K562 (cell line): Measurements from ENCODE around the gene HAUS3. TPM values are rescaled to one million over a fixed set of nuclear protein-coding genes. Genes with fewer than 3 reads are reported as not detected.

ENCODE experiments used
- ATAC-seq: fragments of 200-7000 bp; cut with Tn5 transposase; 3 replicates; pipeline ENCODE4 v1.9.1; 2020; ENCODE audit warnings: moderate library complexity
- BruUV-seq: library from RNA; stranded (reverse); fragments of 400-500 nt; replicated peaks from 2 replicates; lab custom pipeline; 2021; lab: Mats Ljungman, UMichigan
- CTCF ChIA-PET: fragments of 300-600 bp; formaldehyde crosslinking; extraction: SDS; loops from one replicate; lab custom pipeline; 2021; ENCODE audit warnings: low intra/inter-chr PET ratio; lab: Yijun Ruan, JAX
- POLR2A ChIA-PET: fragments of 300-600, 350-650 bp; sonication (Branson Sonifier 250); formaldehyde crosslinking; extraction: SDS; loops from one replicate; lab custom pipeline; 2021; ENCODE audit warnings: antibody characterized with exemption, inconsistent platforms; lab: Yijun Ruan, JAX
- DNase-seq, 4 experiments: peaks; one replicate each; pipeline versions ENCODE4 v3.0.0 to v3.0.0-alpha.2; 2011 to 2018; ENCODE audit warnings: low spot score in 3 of 4, mixed read lengths in 3 of 4; ENCODE audit errors: extremely low read depth in 1 of 4
- FAIRE-seq: peaks from 2 replicates; lab custom pipeline; 2011; peaks lifted over from hg19 to GRCh38; lab: Jason Lieb, UNC
- H2AFZ ChIP-seq: 2 replicates; pipeline ENCODE4 v1.6.0; 2011; ENCODE audit warnings: low read depth, low read length, control low read depth, inconsistent platforms
- H3K27ac ChIP-seq: fragments of 200-600 bp; 3 replicates; pipeline ENCODE4 v1.8.0; 2011; ENCODE audit warnings: low read depth, mild to moderate bottlenecking, control low read depth, inconsistent platforms, low read length, moderate library complexity, mixed read lengths; ENCODE audit errors: extremely low read depth
- H3K27me3 ChIP-seq, 2 experiments: fragments of 300-600 bp in 1 of 2; 2 replicates in 1 of 2; 3 replicates in 1 of 2; pipeline versions ENCODE4 v1.6.0 to v1.8.0; 2011; ENCODE audit warnings: inconsistent platforms in 2 of 2, low read length in 2 of 2, mild to moderate bottlenecking in 1 of 2, mixed read lengths in 1 of 2, moderate library complexity in 1 of 2; ENCODE audit not compliant: control insufficient read depth in 2 of 2, insufficient read depth in 2 of 2
- H3K36me3 ChIP-seq: fragments of 300-600 bp; 3 replicates; pipeline ENCODE4 v1.8.0; 2011; ENCODE audit warnings: mild to moderate bottlenecking, low read length, inconsistent platforms; ENCODE audit not compliant: control insufficient read depth, insufficient read depth
- H3K4me1 ChIP-seq, 2 experiments: fragments of 200-600 bp in 1 of 2; replicated peaks in 1 of 2; 2 replicates in 1 of 2; 3 replicates in 1 of 2; pipeline versions ENCODE4 v1.5.1 to v1.8.0; 2011; ENCODE audit warnings: inconsistent platforms in 2 of 2, low read length in 2 of 2, mild to moderate bottlenecking in 1 of 2, mixed read lengths in 1 of 2, moderate library complexity in 1 of 2; ENCODE audit not compliant: control insufficient read depth in 2 of 2, insufficient read depth in 2 of 2
- H3K4me2 ChIP-seq: 2 replicates; pipeline ENCODE4 v1.6.1; 2011; ENCODE audit warnings: low read length, control low read depth, inconsistent platforms, mixed read lengths; ENCODE audit not compliant: insufficient read depth
- H3K4me3 ChIP-seq: fragments of 200-600 bp; sonication (generic), shearing (Covaris generic); 2 replicates; pipeline ENCODE4 v1.5.1; 2016; ENCODE audit warnings: control low read depth, inconsistent platforms
- H3K79me2 ChIP-seq: fragments of 200-600 bp; 3 replicates; pipeline ENCODE4 v1.8.0; 2011; ENCODE audit warnings: low read length, inconsistent platforms; ENCODE audit not compliant: control insufficient read depth, insufficient read depth
- H3K9ac ChIP-seq, 2 experiments: 2 replicates each; pipeline versions ENCODE4 v1.6.0 to v1.6.1; 2011; ENCODE audit warnings: low read depth in 2 of 2, low read length in 2 of 2, control low read depth in 1 of 2, inconsistent platforms in 1 of 2, mild to moderate bottlenecking in 1 of 2, mixed read lengths in 1 of 2; ENCODE audit not compliant: insufficient read depth in 1 of 2
- H3K9me1 ChIP-seq: one replicate; pipeline ENCODE4 v1.6.0; 2011; ENCODE audit warnings: inconsistent platforms, mild to moderate bottlenecking, low read length, moderate library complexity; ENCODE audit not compliant: control insufficient read depth, insufficient read depth
- H3K9me3 ChIP-seq: replicated peaks from 2 replicates; pipeline ENCODE4 v1.5.1; 2011; ENCODE audit warnings: low read depth, low read length, inconsistent platforms; ENCODE audit not compliant: control insufficient read depth, insufficient read depth
- H4K20me1 ChIP-seq: replicated peaks from 2 replicates; pipeline ENCODE4 v1.6.1; 2011; ENCODE audit warnings: low read length, inconsistent platforms, mixed read lengths; ENCODE audit not compliant: control insufficient read depth, insufficient read depth
- BCOR ChIP-seq: fragments of 450-650 bp; IDR thresholded peaks from 2 replicates; pipeline ENCODE4 v1.6.1; 2016
- HDGF ChIP-seq: fragments of 450-650 bp; IDR thresholded peaks from 2 replicates; pipeline ENCODE4 v1.6.1; 2016
- KDM1A ChIP-seq, 2 experiments: fragments of 450-650 bp; IDR thresholded peaks; 2 replicates each; pipeline ENCODE4 v1.6.1; 2016; ENCODE audit warnings: mild to moderate bottlenecking in 2 of 2
- KLF1 ChIP-seq: fragments of 450-650 bp; IDR thresholded peaks from 2 replicates; pipeline ENCODE4 v1.6.1; 2016; ENCODE audit warnings: missing genetic modification characterization, missing compliant biosample characterization
- RAD51 ChIP-seq: fragments of 450-650 bp; IDR thresholded peaks from 2 replicates; pipeline ENCODE4 v1.7.1; 2016; ENCODE audit warnings: low read depth, mild to moderate bottlenecking, borderline replicate concordance
- RCOR1 ChIP-seq, 2 experiments: IDR thresholded peaks; 2 replicates each; pipeline ENCODE4 v1.6.1; 2012; ENCODE audit warnings: low read depth in 2 of 2, low read length in 2 of 2, borderline replicate concordance in 1 of 2, improper control_type of control experiment in 1 of 2
- RERE ChIP-seq: sonication (generic); formaldehyde crosslinking; IDR thresholded peaks from 2 replicates; pipeline ENCODE4 v1.8.0; 2023; ENCODE audit warnings: missing genetic modification reagents, mild to moderate bottlenecking, borderline replicate concordance
- SMARCA5 ChIP-seq: fragments of 450-650 bp; IDR thresholded peaks from 2 replicates; pipeline ENCODE4 v1.6.1; 2016
- SMC3 ChIP-seq: conservative IDR thresholded peaks from 2 replicates; pipeline ENCODE4 v1.6.1; 2011; ENCODE audit warnings: low read depth, low read length, improper control_type of control experiment; ENCODE audit not compliant: insufficient read depth
- ZFP36 ChIP-seq: fragments of 150-350 bp; IDR thresholded peaks from 2 replicates; pipeline ENCODE4 v1.6.1; 2018; ENCODE audit warnings: low read length, low read depth; ENCODE audit not compliant: partially characterized antibody
- ZFPM2 ChIP-seq: fragments of 250-450 bp; sonication (Bioruptor Pico); IDR thresholded peaks from 2 replicates; pipeline ENCODE4 v1.5.1; 2022; ENCODE audit warnings: mild to moderate bottlenecking
- ZNF436 ChIP-seq: fragments of 250-450, 450-650 bp; sonication (Bioruptor Pico); formaldehyde crosslinking; IDR thresholded peaks from 2 replicates; pipeline ENCODE4 v1.7.0; 2020; ENCODE audit warnings: mild to moderate bottlenecking
- ZNF639 ChIP-seq, 2 experiments: fragments of 200-800 bp in 1 of 2; sonication (Bioruptor generic) in 1 of 2; sonication (generic) in 1 of 2; formaldehyde crosslinking in 1 of 2; IDR thresholded peaks in 1 of 2; conservative IDR thresholded peaks in 1 of 2; 2 replicates each; pipeline versions ENCODE4 v1.5.0 to v1.6.1; 2016 to 2020; ENCODE audit warnings: missing compliant biosample characterization in 1 of 2, missing genetic modification characterization in 1 of 2, missing genetic modification reagents in 1 of 2
- WGBS: fragments of 100-300 bp; shearing (Covaris generic); methylation state at CpG from one replicate; pipeline ENCODE4 v1.1.6; 2016; ENCODE audit warnings: low coverage, mixed read lengths; ENCODE audit not compliant: insufficient coverage; ENCODE audit errors: missing lambda C conversion rate; 5-methylcytosine and 5-hydroxymethylcytosine counted together
- in situ Hi-C: fragments of 300-500 bp; cut with MboI; formaldehyde crosslinking; loops from 4 replicates; pipeline ENCODE4 v1.15.0; 2018; ENCODE audit warnings: inconsistent platforms, mixed read lengths
- intact Hi-C: fragments of 100-400 bp; cut with micrococcal nuclease; formaldehyde crosslinking; loops from 2 replicates; pipeline ENCODE4 v1.14.2; 2022
- polyA plus RNA-seq, 8 experiments: library from polyadenylated mRNA; depleted of rRNA in 4 of 8; stranded (reverse) in 5 of 8; unstranded in 3 of 8; fragments of >200 nt; fragmentation: Nextera tagmentation in 2 of 8; fragmentation: Illumina TruSeq in 1 of 8; extraction: Ambion mirVana in 2 of 8; extraction: Trizol in 1 of 8; gene quantifications; 2 replicates each; pipeline versions ENCODE4 v1.2.1 to v1.2.3, GENCODE V29; 2011 to 2014; ENCODE audit warnings: inconsistent platforms in 1 of 8, missing spikeins in 1 of 8
- total RNA-seq, 7 experiments: library from RNA; depleted of rRNA in 6 of 7; stranded (reverse); fragments of >200 nt in 6 of 7; fragmentation: Illumina TruSeq in 2 of 7; extraction: Trizol in 2 of 7; gene quantifications; 2 replicates each; pipeline versions ENCODE4 v1.2.1 to v1.2.3, GENCODE V29; 2011 to 2021; ENCODE audit warnings: low replicate concordance in 1 of 7

Gene HAUS3
- total and polyA plus RNA-seq, 9 of the 15 experiments (the other 6 are each of a cell fraction or from before 2014, with no cell fraction given): 8.9 to 25.7 (median 21.5) TPM

GRCh38 chr4:2266821-2267220 is 24.9 kb upstream of the HAUS3 start:
- Histone ChIP-seq H4K20me1 (no peaks in the 10 kb centered on the region), H3K9me3 (no peaks in the 10 kb centered on the region), H3K36me3 (peaks cover 2% of the 10 kb centered on the region; the same call in 1 of the 3 replicates), H3K27me3 (no peaks in the 10 kb centered on the region), H2AFZ (peak overlapping the region; percentile 91), H3K9me1 (no peaks in the 10 kb centered on the region), H3K4me3 (no peak overlapping the region), H3K4me1 (peaks cover 15 to 81% of the 10 kb centered on the region in 2 experiments), H3K9ac (peak overlapping the region; percentile 58 to 82), H3K79me2 (no peaks in the 10 kb centered on the region), H3K27ac (peak overlapping the region; percentile 67), H3K4me2 (peak overlapping the region; percentile 51)
- ATAC-seq (no peak), FAIRE-seq (no peak), DNase-seq (no peak)
- in situ Hi-C loops (no loop called here), intact Hi-C loops (no loop called here)
- TF ChIP-seq ZNF436 (CRISPR knock-in tag): peak; percentile 77
- TF ChIP-seq RERE (CRISPR knock-in tag): 0 out of 2 replicates have a peak, but pooled peaks have one; percentile 49
- no peak for TF ChIP-seq SMC3
- peak in 1 of 2 experiments; percentile 9; a peak in 1 of 4 replicates for TF ChIP-seq RCOR1 (IDR thresholded peaks at IDR 0.05; ENCODE audit: borderline replicate concordance in 1 of 2, low read depth in 2 of 2, low read length in 2 of 2)
- TF ChIP-seq HDGF: 0 out of 2 replicates have a peak, but pooled peaks have one; percentile 34
- TF ChIP-seq BCOR: peak; percentile 84
- 0 out of 4 replicates have a peak, but pooled peaks of 1 of the 2 experiments have one; percentile 0 for TF ChIP-seq ZNF639 (CRISPR knock-in tag; conservative IDR thresholded peaks at IDR 0.05 in 1 of 2, IDR thresholded peaks at IDR 0.05 in 1 of 2)
- TF ChIP-seq ZFP36: peak; percentile 99
- no peak for TF ChIP-seq ZFPM2 (CRISPR knock-in tag)
- TF ChIP-seq SMARCA5: 0 out of 2 replicates have a peak, but pooled peaks have one; percentile 69
- TF ChIP-seq RAD51: no peak
- no peak for TF ChIP-seq KLF1 (tag)
- TF ChIP-seq KDM1A (IDR thresholded peaks at IDR 0.05): peak in 1 of 2 experiments; percentile 70; a peak in 2 of 4 replicates
- WGBS: 51% methylated on average over 4 of the region's 5 CpGs
- POLR2A ChIA-PET: interaction anchor here (0.5 to 1.1 kb wide), 3 partner anchors 10 to 382 kb away, joined by 3 to 5 read pairs (median 4); no protein-coding TSS in a partner anchor
- BruUV-seq: no TSS peak
- CTCF ChIA-PET: no interaction called here
